IMR-90 (cell line): Measurements from ENCODE around the gene GNAZ. TPM values are rescaled to one million over a fixed set of nuclear protein-coding genes. Genes with fewer than 3 reads are reported as not detected.

Experiments used
- ATAC-seq: fragments of 200-7000 bp; cut with Tn5 transposase; 2 replicates; pipeline ENCODE4 v1.9.1; 2020; ENCODE audit warnings: low read depth, mild to moderate bottlenecking, moderate library complexity
- BruUV-seq: library from RNA; stranded (reverse); fragments of 400-500 nt; replicated peaks from 2 replicates; lab custom pipeline; 2021; lab: Mats Ljungman, UMichigan
- CTCF ChIA-PET: fragments of 300-600 bp; formaldehyde crosslinking; extraction: SDS; loops from one replicate; lab custom pipeline; 2021; ENCODE audit warnings: antibody characterized with exemption; lab: Yijun Ruan, JAX
- POLR2A ChIA-PET: fragments of 300-600 bp; sonication (Branson Sonifier 250); formaldehyde crosslinking; loops from one replicate; lab custom pipeline; 2022; ENCODE audit warnings: antibody characterized with exemption; ENCODE audit not compliant: unreplicated experiment; lab: Charles Lee
- DNase-seq: peaks from one replicate; pipeline ENCODE4 v3.0.0; 2013
- H2AFZ ChIP-seq: replicated peaks from 2 replicates; pipeline ENCODE3; 2013; ENCODE audit warnings: low read length, mild to moderate bottlenecking; ENCODE audit not compliant: poor library complexity
- H2AK5ac ChIP-seq: 2 replicates; pipeline ENCODE4 v1.6.1; 2013; ENCODE audit warnings: low read depth, low read length, inconsistent platforms
- H2AK9ac ChIP-seq: replicated peaks from 2 replicates; pipeline ENCODE3; 2013; ENCODE audit warnings: mild to moderate bottlenecking, low read depth, low read length, moderate library complexity; ENCODE audit not compliant: poor library complexity
- H2BK120ac ChIP-seq: 2 replicates; pipeline ENCODE4 v1.6.1; 2013; ENCODE audit warnings: low read depth, low read length, inconsistent platforms
- H2BK15ac ChIP-seq: 3 replicates; pipeline ENCODE4 v1.6.1; 2013; ENCODE audit warnings: low read depth, low read length, inconsistent platforms
- H2BK20ac ChIP-seq: 2 replicates; pipeline ENCODE4 v1.6.1; 2013; ENCODE audit warnings: low read depth, mild to moderate bottlenecking, inconsistent platforms, low read length, moderate library complexity
- H2BK5ac ChIP-seq: 2 replicates; pipeline ENCODE4 v1.6.1; 2013; ENCODE audit warnings: mild to moderate bottlenecking, low read depth, low read length, inconsistent platforms; ENCODE audit not compliant: poor library complexity, severe bottlenecking
- H3K14ac ChIP-seq: replicated peaks from 2 replicates; pipeline ENCODE4 v1.6.1; 2013; ENCODE audit warnings: low read depth, low read length, inconsistent platforms
- H3K18ac ChIP-seq: 2 replicates; pipeline ENCODE4 v1.6.1; 2013; ENCODE audit warnings: low read depth, low read length, control low read depth
- H3K23ac ChIP-seq: 2 replicates; pipeline ENCODE4 v1.6.1; 2013; ENCODE audit warnings: low read depth, low read length, inconsistent platforms
- H3K27ac ChIP-seq: 2 replicates; pipeline ENCODE4 v1.5.1; 2013; ENCODE audit warnings: mild to moderate bottlenecking, control low read depth, low read length; ENCODE audit not compliant: insufficient read depth
- H3K27me3 ChIP-seq: 2 replicates; pipeline ENCODE4 v1.6.1; 2013; ENCODE audit warnings: low read length; ENCODE audit not compliant: control insufficient read depth, insufficient read depth
- H3K36me3 ChIP-seq: 2 replicates; pipeline ENCODE4 v1.6.1; 2013; ENCODE audit warnings: low read length, mixed read lengths; ENCODE audit not compliant: control insufficient read depth, insufficient read depth
- H3K4ac ChIP-seq: 2 replicates; pipeline ENCODE4 v1.6.1; 2013; ENCODE audit warnings: low read depth, low read length, inconsistent platforms
- H3K4me1 ChIP-seq: 2 replicates; pipeline ENCODE4 v1.6.1; 2013; ENCODE audit warnings: low read length, mixed read lengths; ENCODE audit not compliant: control insufficient read depth, insufficient read depth
- H3K4me2 ChIP-seq: 2 replicates; pipeline ENCODE4 v1.6.1; 2013; ENCODE audit warnings: low read depth, mild to moderate bottlenecking, control low read depth, low read length, moderate library complexity
- H3K4me3 ChIP-seq: 2 replicates; pipeline ENCODE4 v1.5.1; 2013; ENCODE audit warnings: low read depth, mild to moderate bottlenecking, control low read depth, low read length, moderate library complexity; ENCODE audit not compliant: insufficient read depth
- H3K56ac ChIP-seq: 2 replicates; pipeline ENCODE4 v1.6.1; 2013; ENCODE audit warnings: low read length, inconsistent platforms; ENCODE audit not compliant: insufficient read depth; ENCODE audit errors: extremely low read depth
- H3K79me1 ChIP-seq, 2 experiments: 2 replicates each; pipeline ENCODE4 v1.6.1; 2013; ENCODE audit warnings: low read length in 2 of 2, inconsistent platforms in 1 of 2, low read depth in 1 of 2
- H3K9ac ChIP-seq: 2 replicates; pipeline ENCODE4 v1.6.1; 2013; ENCODE audit warnings: low read depth, low read length, control low read depth
- H3K9me1 ChIP-seq: 2 replicates; pipeline ENCODE4 v1.6.1; 2013; ENCODE audit warnings: low read length, inconsistent platforms; ENCODE audit not compliant: insufficient read depth
- H3K9me3 ChIP-seq: 2 replicates; pipeline ENCODE4 v1.6.1; 2013; ENCODE audit warnings: low read length; ENCODE audit not compliant: control insufficient read depth, insufficient read depth
- H4K20me1 ChIP-seq: 2 replicates; pipeline ENCODE4 v1.6.1; 2013; ENCODE audit warnings: low read length, inconsistent platforms; ENCODE audit not compliant: insufficient read depth
- H4K5ac ChIP-seq: 2 replicates; pipeline ENCODE4 v1.6.1; 2013; ENCODE audit warnings: mild to moderate bottlenecking, low read depth, low read length, control low read depth
- H4K8ac ChIP-seq, 2 experiments: 2 replicates each; pipeline ENCODE4 v1.6.1; 2013; ENCODE audit warnings: low read depth in 2 of 2, low read length in 2 of 2, control low read depth in 1 of 2, inconsistent platforms in 1 of 2
- H4K91ac ChIP-seq: 2 replicates; pipeline ENCODE4 v1.6.1; 2013; ENCODE audit warnings: low read depth, low read length, inconsistent platforms; ENCODE audit not compliant: insufficient read depth
- CEBPB ChIP-seq: IDR thresholded peaks from 2 replicates; pipeline ENCODE4 v1.6.1; 2012; ENCODE audit warnings: low read depth, low read length, improper control_type of control experiment
- CHD1 ChIP-seq: IDR thresholded peaks from 2 replicates; pipeline ENCODE4 v1.6.1; 2012; ENCODE audit warnings: low read depth, low read length, improper control_type of control experiment
- FOS ChIP-seq: fragments of 150-350 bp; IDR thresholded peaks from 2 replicates; pipeline ENCODE4 v1.6.1; 2016; ENCODE audit warnings: low read depth, low read length
- MAZ ChIP-seq: IDR thresholded peaks from 2 replicates; pipeline ENCODE4 v1.6.1; 2012; ENCODE audit warnings: low read depth, mild to moderate bottlenecking, low read length, improper control_type of control experiment, moderate library complexity, borderline replicate concordance
- MXI1 ChIP-seq: IDR thresholded peaks from 2 replicates; pipeline ENCODE4 v1.6.1; 2012; ENCODE audit warnings: low read depth, mild to moderate bottlenecking, low read length, moderate library complexity, borderline replicate concordance
- NFE2L2 ChIP-seq: fragments of 150-350 bp; IDR thresholded peaks from 2 replicates; pipeline ENCODE4 v1.6.1; 2016; ENCODE audit warnings: low read depth, mild to moderate bottlenecking, low read length
- POLR2A ChIP-seq: IDR thresholded peaks from 2 replicates; pipeline ENCODE4 v1.6.1; 2012; ENCODE audit warnings: mild to moderate bottlenecking, low read depth, low read length
- RAD21 ChIP-seq: IDR thresholded peaks from 2 replicates; pipeline ENCODE4 v1.6.1; 2012; ENCODE audit warnings: low read length, improper control_type of control experiment
- WGBS, 2 experiments: methylation state at CpG; one replicate each; pipeline versions ENCODE4 v1.1.5 to v1.1.7; 2013; ENCODE audit warnings: missing lambda C conversion rate in 2 of 2; ENCODE audit not compliant: insufficient read length in 1 of 2; ENCODE audit errors: extremely low coverage in 2 of 2; 5-methylcytosine and 5-hydroxymethylcytosine counted together
- dilution Hi-C: fragments of 300-500 bp; cut with HindIII; formaldehyde crosslinking; loops from one replicate; pipeline ENCODE4 v1.14.3; 2018; ENCODE audit warnings: low sequenced_read_pairs; ENCODE audit not compliant: unreplicated experiment
- in situ Hi-C: fragments of 300-500 bp; cut with MboI; formaldehyde crosslinking; loops from 3 replicates; pipeline ENCODE4 v1.14.3; 2019; ENCODE audit warnings: low sequenced_read_pairs, inconsistent platforms, mixed read lengths
- intact Hi-C: fragments of 100-400 bp; cut with micrococcal nuclease; formaldehyde crosslinking; loops from 2 replicates; pipeline ENCODE4 v1.10.0; 2022
- polyA plus RNA-seq, 3 experiments: library from polyadenylated mRNA; depleted of rRNA; stranded (reverse); fragments of >200 nt; gene quantifications; 2 replicates each; pipeline ENCODE4 v1.2.3, GENCODE V29; 2012; ENCODE audit warnings: low replicate concordance in 1 of 3
- total RNA-seq: library from RNA; depleted of rRNA; stranded (reverse); fragments of >200 nt; gene quantifications from 2 replicates; pipeline ENCODE4 v1.2.3, GENCODE V29; 2012
- TF ChIP-seq, protein P1 (sequence below): fragments of 150-350 bp; IDR thresholded peaks from 2 replicates; pipeline ENCODE4 v1.6.1; 2016; ENCODE audit warnings: low read depth, mild to moderate bottlenecking, low read length, moderate library complexity, borderline replicate concordance
- TF ChIP-seq, protein P2 (sequence below): fragments of 150-350 bp; IDR thresholded peaks from 2 replicates; pipeline ENCODE4 v1.6.1; 2017; ENCODE audit warnings: mild to moderate bottlenecking, antibody characterized with exemption, low read length, low read depth

GNAZ gene
- total and polyA plus RNA-seq, 2 of the 4 experiments (the other 2 are of a cell fraction): 1.5 to 2.5 TPM

DNA sequence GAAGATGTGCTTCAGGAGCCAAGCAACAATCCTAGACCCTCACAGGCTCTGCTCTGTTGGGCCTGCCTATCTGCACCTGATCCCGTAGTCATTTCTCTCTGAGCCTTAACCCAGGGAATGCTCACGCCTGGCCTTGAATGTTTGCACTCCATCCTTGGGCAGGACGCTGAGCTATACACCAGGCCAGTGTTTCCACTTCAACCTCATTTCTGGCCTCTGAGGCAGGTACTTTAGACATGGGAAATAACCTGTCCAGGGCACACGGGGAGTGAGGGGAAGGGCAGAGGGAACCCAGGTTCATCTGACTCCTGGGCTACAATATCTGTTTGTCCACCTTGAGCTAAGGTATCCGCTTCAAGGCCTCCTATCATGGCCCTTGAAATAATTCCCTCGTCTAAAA lies 61.6 kb downstream of the GNAZ start:
- peaks cover 20% of the 10 kb centered on the region for H3K27me3 ChIP-seq
- no peak overlapping the region for H3K18ac ChIP-seq
- H3K14ac ChIP-seq: no peak overlapping the region
- no peaks in the 10 kb centered on the region for H3K36me3 ChIP-seq
- ATAC-seq: no peak
- DNase-seq: no peak
- CTCF ChIA-PET: interaction anchor here (1.0 to 1.5 kb wide), 3 partner anchors 172 to 254 kb away, joined by 3 to 5 read pairs (median 3); no protein-coding TSS in a partner anchor
- no peak overlapping the region for H2BK5ac ChIP-seq
- BruUV-seq: no TSS peak
- H3K4me3 ChIP-seq: no peak overlapping the region
- 83% methylated on average over 1 of the region's 6 CpGs; no CpG with 5 or more reads in 1 of the 2 experiments for WGBS, 2 experiments
- in situ Hi-C loops: no loop called here
- H3K9me1 ChIP-seq: no peaks in the 10 kb centered on the region
- POLR2A ChIA-PET: no interaction called here
- H4K5ac ChIP-seq: no peak overlapping the region
- H4K91ac ChIP-seq: no peak overlapping the region
- no peak overlapping the region for H2BK120ac ChIP-seq
- no peak overlapping the region for H3K9ac ChIP-seq
- dilution Hi-C loops: no loop called here
- no peak overlapping the region for H3K23ac ChIP-seq
- peaks cover 3% of the 10 kb centered on the region; the same call in 1 of the 2 replicates for H3K4me1 ChIP-seq
- H4K20me1 ChIP-seq: no peaks in the 10 kb centered on the region
- no peaks in the 10 kb centered on the region for H3K79me1 ChIP-seq
- no peak overlapping the region for H2AK5ac ChIP-seq
- no peak overlapping the region for H3K27ac ChIP-seq
- H2BK20ac ChIP-seq: no peak overlapping the region
- no peak overlapping the region for H2AFZ ChIP-seq
- no peak overlapping the region for H3K4me2 ChIP-seq
- no peak for TF ChIP-seq MXI1
- no peak for TF ChIP-seq CHD1
- TF ChIP-seq, protein P1, sequence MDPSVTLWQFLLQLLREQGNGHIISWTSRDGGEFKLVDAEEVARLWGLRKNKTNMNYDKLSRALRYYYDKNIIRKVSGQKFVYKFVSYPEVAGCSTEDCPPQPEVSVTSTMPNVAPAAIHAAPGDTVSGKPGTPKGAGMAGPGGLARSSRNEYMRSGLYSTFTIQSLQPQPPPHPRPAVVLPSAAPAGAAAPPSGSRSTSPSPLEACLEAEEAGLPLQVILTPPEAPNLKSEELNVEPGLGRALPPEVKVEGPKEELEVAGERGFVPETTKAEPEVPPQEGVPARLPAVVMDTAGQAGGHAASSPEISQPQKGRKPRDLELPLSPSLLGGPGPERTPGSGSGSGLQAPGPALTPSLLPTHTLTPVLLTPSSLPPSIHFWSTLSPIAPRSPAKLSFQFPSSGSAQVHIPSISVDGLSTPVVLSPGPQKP: no peak
- TF ChIP-seq MAZ: no peak
- TF ChIP-seq POLR2A: no peak
- TF ChIP-seq, protein P2, sequence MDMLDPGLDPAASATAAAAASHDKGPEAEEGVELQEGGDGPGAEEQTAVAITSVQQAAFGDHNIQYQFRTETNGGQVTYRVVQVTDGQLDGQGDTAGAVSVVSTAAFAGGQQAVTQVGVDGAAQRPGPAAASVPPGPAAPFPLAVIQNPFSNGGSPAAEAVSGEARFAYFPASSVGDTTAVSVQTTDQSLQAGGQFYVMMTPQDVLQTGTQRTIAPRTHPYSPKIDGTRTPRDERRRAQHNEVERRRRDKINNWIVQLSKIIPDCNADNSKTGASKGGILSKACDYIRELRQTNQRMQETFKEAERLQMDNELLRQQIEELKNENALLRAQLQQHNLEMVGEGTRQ: no peak
- no peak for TF ChIP-seq NFE2L2
- TF ChIP-seq FOS: no peak
- TF ChIP-seq CEBPB: no peak
- TF ChIP-seq RAD21: no peak
- no peak overlapping the region for H2AK9ac ChIP-seq
- intact Hi-C loops: loop anchor here (10.0 kb wide), 1 partner anchor 667 kb away; no protein-coding TSS in a partner anchor
- no peak overlapping the region for H2BK15ac ChIP-seq
- no peak overlapping the region for H3K56ac ChIP-seq
- H4K8ac ChIP-seq: no peak overlapping the region
- H3K9me3 ChIP-seq: no peaks in the 10 kb centered on the region
- H3K4ac ChIP-seq: no peak overlapping the region
